GM13976 (cell line): Measurements from ENCODE around the gene METAP2.

Source experiments
- DNase-seq: peaks from one replicate; pipeline ENCODE4 v3.0.0; 2012; ENCODE audit warnings: low spot score
- CTCF ChIP-seq: IDR thresholded peaks from 2 replicates; pipeline ENCODE4 v1.5.1; 2012; ENCODE audit warnings: borderline replicate concordance, mild to moderate bottlenecking; ENCODE audit not compliant: insufficient read depth; ENCODE audit errors: extremely low read depth, missing control alignments, control extremely low read depth
- in situ Hi-C: fragments of 300-500 bp; cut with MboI; formaldehyde crosslinking; loops from one replicate; pipeline ENCODE4 v1.12.0; 2022; ENCODE audit warnings: low sequenced_read_pairs, mixed read lengths, inconsistent platforms; ENCODE audit not compliant: unreplicated experiment

METAP2 gene

GRCh38 chr12:95513599-95513998, 39.6 kb downstream of the METAP2 start:
- TF ChIP-seq CTCF = no peak
- DNase-seq = no peak

GRCh38 chr12:95515197-95515596, 41.2 kb downstream of the METAP2 start:
- TF ChIP-seq CTCF = no peak
- no peak for DNase-seq
- in situ Hi-C loops = no loop called here

More at GRCh38 chr12:95513599-95513998, 39.6 kb downstream of the METAP2 start:
- in situ Hi-C loops = no loop called here

GRCh38 chr12:95516757-95517156, 42.8 kb downstream of the METAP2 start:
- no peak for DNase-seq
- no peak for TF ChIP-seq CTCF
- in situ Hi-C loops = no loop called here

- TF ChIP-seq CTCF = no peak
- in situ Hi-C loops = no loop called here
- no peak for DNase-seq
Observed at GRCh38 chr12:95517246-95517645, 43.3 kb downstream of the METAP2 start.

GRCh38 chr12:95518944-95519343, 45.0 kb downstream of the METAP2 start:
- DNase-seq = no peak
- no peak for TF ChIP-seq CTCF
- in situ Hi-C loops = no loop called here

- in situ Hi-C loops = no loop called here
- TF ChIP-seq CTCF = no peak
- DNase-seq = no peak
Observed at GRCh38 chr12:95520816-95521215, 46.9 kb downstream of the METAP2 start.

GRCh38 chr12:95522692-95523091, 48.7 kb downstream of the METAP2 start:
- TF ChIP-seq CTCF = no peak
- in situ Hi-C loops = no loop called here
- no peak for DNase-seq
